DOHH2 (cell line): ENCODE results near the gene MCTS1.

Experiments
- H3F3A ChIP-seq: fragments of 200-600 bp; sonication (generic), shearing (Covaris generic); 2 replicates; pipeline ENCODE4 v1.6.0; 2016; ENCODE audit warnings: antibody characterized with exemption, mild to moderate bottlenecking; ENCODE audit not compliant: control insufficient read depth, insufficient read depth
- H3K27ac ChIP-seq: fragments of 200-600 bp; sonication (generic); 2 replicates; pipeline ENCODE4 v1.5.1; 2014; ENCODE audit warnings: low read depth, mild to moderate bottlenecking, low read length, moderate library complexity
- H3K27me3 ChIP-seq: fragments of 200-600 bp; sonication (generic); 2 replicates; pipeline ENCODE4 v1.6.1; 2014; ENCODE audit warnings: mild to moderate bottlenecking, low read length, mixed read lengths; ENCODE audit not compliant: control insufficient read depth
- H3K36me3 ChIP-seq: fragments of 200-600 bp; sonication (generic); 2 replicates; pipeline ENCODE4 v1.6.1; 2014; ENCODE audit warnings: mild to moderate bottlenecking, low read length, moderate library complexity, mixed read lengths; ENCODE audit not compliant: control insufficient read depth
- H3K4me1 ChIP-seq: fragments of 200-600 bp; sonication (generic); 2 replicates; pipeline ENCODE4 v1.6.1; 2014; ENCODE audit warnings: mild to moderate bottlenecking, low read length, mixed read lengths; ENCODE audit not compliant: control insufficient read depth
- H3K4me2 ChIP-seq: fragments of 200-600 bp; sonication (generic); 2 replicates; pipeline ENCODE4 v1.6.0; 2014; ENCODE audit warnings: mild to moderate bottlenecking, low read length, moderate library complexity
- H3K4me3 ChIP-seq: fragments of 200-600 bp; sonication (generic); 2 replicates; pipeline ENCODE4 v1.5.1; 2014; ENCODE audit warnings: mild to moderate bottlenecking, low read length, mixed read lengths
- H3K79me2 ChIP-seq: fragments of 200-600 bp; sonication (generic); 2 replicates; pipeline ENCODE4 v1.6.1; 2014; ENCODE audit warnings: mild to moderate bottlenecking, low read length, mixed read lengths; ENCODE audit not compliant: control insufficient read depth
- H3K9me2 ChIP-seq: fragments of 200-600 bp; sonication (generic); replicated peaks from 2 replicates; pipeline ENCODE4 v1.6.1; 2014; ENCODE audit warnings: mild to moderate bottlenecking, low read length, mixed read lengths; ENCODE audit not compliant: control insufficient read depth
- H3K9me3 ChIP-seq: fragments of 200-600 bp; sonication (generic); 2 replicates; pipeline ENCODE4 v1.6.1; 2014; ENCODE audit warnings: antibody characterized with exemption, low read length, mixed read lengths; ENCODE audit not compliant: control insufficient read depth, insufficient read depth
- H4K20me1 ChIP-seq: fragments of 200-600 bp; sonication (generic); 2 replicates; pipeline ENCODE4 v1.6.0; 2014; ENCODE audit warnings: low read depth, mild to moderate bottlenecking, antibody characterized with exemption, low read length, moderate library complexity; ENCODE audit not compliant: control insufficient read depth, insufficient read depth
- EZH2phosphoT487 ChIP-seq: fragments of 200-600 bp; sonication (generic); IDR thresholded peaks from 2 replicates; pipeline ENCODE4 v1.6.1; 2017; ENCODE audit warnings: borderline replicate concordance, mild to moderate bottlenecking, antibody characterized with exemption, low read length, moderate library complexity, mixed read lengths
- TF ChIP-seq, protein P1 (sequence below): fragments of 200-600 bp; sonication (generic); IDR thresholded peaks from one replicate; pipeline ENCODE4 v1.5.1; 2014; ENCODE audit warnings: antibody characterized with exemption, mild to moderate bottlenecking, low read depth, low read length; ENCODE audit not compliant: poor library complexity, severe bottlenecking

Gene MCTS1

DNA sequence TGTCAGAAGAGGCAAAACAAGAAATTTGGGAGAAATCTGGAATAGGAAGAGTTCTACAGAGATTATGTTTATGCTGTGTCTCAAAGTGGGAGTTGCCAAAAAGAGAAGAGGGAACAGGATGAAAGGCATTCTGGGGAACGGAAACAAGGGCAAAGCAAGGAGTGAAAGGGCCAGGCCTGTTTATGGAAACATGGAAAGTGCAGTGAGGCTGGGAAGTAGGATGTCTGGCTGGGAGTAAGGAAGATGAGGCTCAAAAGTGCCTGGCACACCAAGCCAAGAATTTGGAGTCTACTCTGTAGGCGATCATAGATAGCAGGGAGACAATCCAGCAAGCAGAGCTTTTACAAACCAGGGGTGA, 41.4 kb upstream of the MCTS1 start:
- Histone ChIP-seq H3K27me3 (no peaks in the 10 kb centered on the region), H3K9me3 (no peaks in the 10 kb centered on the region), H4K20me1 (no peaks in the 10 kb centered on the region), H3K27ac (no peak overlapping the region), H3K4me2 (peak overlapping the region; percentile 78), H3K4me1 (peaks cover 17% of the 10 kb centered on the region), H3K9me2 (no peaks in the 10 kb centered on the region), H3K36me3 (peaks cover 20% of the 10 kb centered on the region), H3F3A (no peaks in the 10 kb centered on the region), H3K79me2 (peaks cover 30% of the 10 kb centered on the region), H3K4me3 (peak overlapping the region; percentile 80; the same call in 1 of the 2 replicates)
- TF ChIP-seq EZH2phosphoT487: no peak
- TF ChIP-seq, protein P1, sequence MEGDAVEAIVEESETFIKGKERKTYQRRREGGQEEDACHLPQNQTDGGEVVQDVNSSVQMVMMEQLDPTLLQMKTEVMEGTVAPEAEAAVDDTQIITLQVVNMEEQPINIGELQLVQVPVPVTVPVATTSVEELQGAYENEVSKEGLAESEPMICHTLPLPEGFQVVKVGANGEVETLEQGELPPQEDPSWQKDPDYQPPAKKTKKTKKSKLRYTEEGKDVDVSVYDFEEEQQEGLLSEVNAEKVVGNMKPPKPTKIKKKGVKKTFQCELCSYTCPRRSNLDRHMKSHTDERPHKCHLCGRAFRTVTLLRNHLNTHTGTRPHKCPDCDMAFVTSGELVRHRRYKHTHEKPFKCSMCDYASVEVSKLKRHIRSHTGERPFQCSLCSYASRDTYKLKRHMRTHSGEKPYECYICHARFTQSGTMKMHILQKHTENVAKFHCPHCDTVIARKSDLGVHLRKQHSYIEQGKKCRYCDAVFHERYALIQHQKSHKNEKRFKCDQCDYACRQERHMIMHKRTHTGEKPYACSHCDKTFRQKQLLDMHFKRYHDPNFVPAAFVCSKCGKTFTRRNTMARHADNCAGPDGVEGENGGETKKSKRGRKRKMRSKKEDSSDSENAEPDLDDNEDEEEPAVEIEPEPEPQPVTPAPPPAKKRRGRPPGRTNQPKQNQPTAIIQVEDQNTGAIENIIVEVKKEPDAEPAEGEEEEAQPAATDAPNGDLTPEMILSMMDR: no peak

- H3K9me2 ChIP-seq: no peaks in the 10 kb centered on the region
- H3K4me1 ChIP-seq: peaks cover 11% of the 10 kb centered on the region
- H3K27me3 ChIP-seq: no peaks in the 10 kb centered on the region
- H3K36me3 ChIP-seq: peaks cover 2% of the 10 kb centered on the region; the same call in 1 of the 2 replicates
- H4K20me1 ChIP-seq: no peaks in the 10 kb centered on the region
- H3K27ac ChIP-seq: no peak overlapping the region
- H3K4me3 ChIP-seq: no peak overlapping the region
- no peak overlapping the region for H3K4me2 ChIP-seq
- no peaks in the 10 kb centered on the region for H3K9me3 ChIP-seq
- H3K79me2 ChIP-seq: peaks cover 6% of the 10 kb centered on the region
- no peak for TF ChIP-seq EZH2phosphoT487
- TF ChIP-seq, protein P1: no peak
- H3F3A ChIP-seq: no peaks in the 10 kb centered on the region
Observed at GRCh38 chrX:120564925-120565324, 39.0 kb upstream of the MCTS1 start.

DNA sequence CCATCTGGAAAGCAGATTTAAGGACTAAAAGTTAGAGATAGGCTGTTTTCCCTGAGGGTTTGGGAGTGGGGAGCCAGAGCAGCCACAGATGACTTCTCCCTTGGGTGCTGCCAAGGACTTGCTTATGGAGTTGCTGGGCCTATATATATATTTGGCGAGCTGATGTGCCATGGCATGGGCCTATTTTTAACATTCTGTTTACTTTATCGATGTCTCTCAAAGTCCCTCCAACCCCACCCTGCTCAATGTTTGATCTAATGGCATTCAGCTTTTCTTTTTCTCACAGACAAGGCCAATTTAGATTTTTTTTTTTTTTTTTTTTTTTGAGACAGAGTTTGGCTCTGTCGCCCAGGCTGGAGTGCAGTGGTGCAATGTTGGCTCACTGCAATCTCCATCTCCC, 37.1 kb upstream of the MCTS1 start:
- Histone ChIP-seq H3K9me2 (no peaks in the 10 kb centered on the region), H3K4me3 (no peak overlapping the region), H3F3A (no peaks in the 10 kb centered on the region), H3K4me1 (peaks cover 13% of the 10 kb centered on the region), H4K20me1 (no peaks in the 10 kb centered on the region), H3K9me3 (no peaks in the 10 kb centered on the region), H3K27me3 (no peaks in the 10 kb centered on the region), H3K36me3 (no peaks in the 10 kb centered on the region), H3K4me2 (no peak overlapping the region), H3K79me2 (no peaks in the 10 kb centered on the region), H3K27ac (no peak overlapping the region)
- TF ChIP-seq, protein P1: no peak
- no peak for TF ChIP-seq EZH2phosphoT487
